Measurements from ENCODE around the gene ARHGEF10L.

Gene ARHGEF10L

DNA sequence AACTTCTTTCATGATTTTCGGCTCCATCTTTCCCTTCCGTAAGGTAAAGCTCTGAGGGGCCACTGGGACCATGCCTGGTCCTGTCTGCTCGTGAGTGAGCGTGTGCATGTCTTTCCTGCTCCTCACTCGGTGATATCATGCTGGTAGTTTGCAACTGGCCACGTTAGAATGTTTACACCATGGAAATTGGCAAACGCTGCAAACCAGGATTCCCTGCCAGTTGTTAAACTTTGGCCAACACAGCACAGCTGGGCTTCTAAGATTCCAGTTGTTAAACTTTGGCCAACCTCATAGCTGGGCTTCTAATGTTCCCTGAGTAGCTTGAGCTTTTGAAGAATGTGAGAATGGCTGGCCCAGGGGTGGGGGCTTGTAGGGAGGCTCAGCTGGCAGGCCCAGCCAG is 147.6 kb downstream of the ARHGEF10L start:
- DNase-seq, result no peak

DNA sequence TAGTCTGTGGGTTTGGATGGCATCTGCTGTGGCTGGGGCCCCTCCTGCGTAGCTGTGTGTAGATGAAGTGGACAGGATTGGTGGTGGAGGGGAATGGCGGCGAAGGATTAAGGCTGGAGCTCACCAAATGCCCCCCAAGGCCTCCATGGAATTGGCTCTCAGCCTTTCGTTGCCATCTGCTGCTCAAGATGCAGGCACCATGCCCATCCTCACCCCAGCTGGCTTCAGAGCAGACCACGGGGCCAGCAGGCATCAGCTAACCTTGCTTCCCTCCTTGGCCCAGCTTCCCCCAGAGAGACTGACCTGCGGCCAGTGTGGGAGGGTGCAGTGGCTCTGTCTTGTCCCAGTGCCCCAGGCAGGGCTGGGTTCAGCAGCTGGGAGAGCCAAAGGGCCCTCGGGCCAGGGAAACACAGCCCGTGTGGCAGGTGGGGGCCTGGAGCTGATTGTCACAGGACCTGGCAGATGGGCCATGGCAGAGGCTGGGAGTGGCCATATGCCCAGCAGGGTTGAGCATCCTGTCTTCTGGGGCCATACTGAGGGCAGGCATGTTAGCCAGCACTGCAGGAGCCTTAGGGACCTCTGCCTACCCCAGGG is 148.8 kb downstream of the ARHGEF10L start:
- no peak for DNase-seq

DNA sequence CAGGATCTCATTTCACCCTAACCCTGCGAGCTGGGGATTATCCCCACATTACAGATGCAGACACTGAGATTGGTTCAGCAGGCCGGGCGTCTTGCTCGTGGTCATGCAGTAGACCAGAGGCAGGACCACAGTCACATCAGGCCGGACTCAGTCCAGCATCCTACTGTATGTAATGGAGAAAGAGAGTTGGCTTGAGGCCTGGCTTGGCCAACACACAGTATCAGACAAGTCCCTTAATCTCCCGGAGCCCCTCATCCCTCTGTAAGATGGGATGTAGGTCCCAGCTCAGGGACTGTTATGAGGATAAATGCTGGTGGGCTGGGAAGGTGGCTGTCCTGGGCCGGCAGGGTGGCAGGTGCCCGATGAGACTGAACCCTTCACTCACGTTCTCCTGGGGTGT is 149.5 kb downstream of the ARHGEF10L start:
- DNase-seq, result no peak

GRCh38 chr1:17690906-17691634 is 151.6 kb downstream of the ARHGEF10L start:
- DNase-seq, result no peak

DNA sequence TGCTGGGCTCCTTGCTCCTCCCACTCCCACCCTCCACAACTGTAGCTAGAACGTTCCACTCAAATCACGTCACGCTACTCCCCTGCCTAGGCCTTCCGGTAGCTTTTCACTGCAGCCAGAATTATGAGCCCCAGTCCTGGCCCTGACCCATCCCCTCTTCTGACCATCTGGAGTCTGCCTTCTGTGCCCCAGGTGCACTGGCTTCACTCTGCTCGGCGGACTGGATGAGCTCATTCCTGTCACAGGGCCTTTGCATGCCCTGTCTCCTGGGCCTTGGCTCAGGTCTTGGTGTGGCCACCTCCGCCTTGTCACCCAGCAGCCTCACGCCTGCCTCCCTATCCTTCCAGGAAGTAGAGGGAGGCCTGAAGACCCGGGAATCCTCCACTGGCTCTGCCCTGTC is 153.1 kb downstream of the ARHGEF10L start:
- no peak for DNase-seq

DNA sequence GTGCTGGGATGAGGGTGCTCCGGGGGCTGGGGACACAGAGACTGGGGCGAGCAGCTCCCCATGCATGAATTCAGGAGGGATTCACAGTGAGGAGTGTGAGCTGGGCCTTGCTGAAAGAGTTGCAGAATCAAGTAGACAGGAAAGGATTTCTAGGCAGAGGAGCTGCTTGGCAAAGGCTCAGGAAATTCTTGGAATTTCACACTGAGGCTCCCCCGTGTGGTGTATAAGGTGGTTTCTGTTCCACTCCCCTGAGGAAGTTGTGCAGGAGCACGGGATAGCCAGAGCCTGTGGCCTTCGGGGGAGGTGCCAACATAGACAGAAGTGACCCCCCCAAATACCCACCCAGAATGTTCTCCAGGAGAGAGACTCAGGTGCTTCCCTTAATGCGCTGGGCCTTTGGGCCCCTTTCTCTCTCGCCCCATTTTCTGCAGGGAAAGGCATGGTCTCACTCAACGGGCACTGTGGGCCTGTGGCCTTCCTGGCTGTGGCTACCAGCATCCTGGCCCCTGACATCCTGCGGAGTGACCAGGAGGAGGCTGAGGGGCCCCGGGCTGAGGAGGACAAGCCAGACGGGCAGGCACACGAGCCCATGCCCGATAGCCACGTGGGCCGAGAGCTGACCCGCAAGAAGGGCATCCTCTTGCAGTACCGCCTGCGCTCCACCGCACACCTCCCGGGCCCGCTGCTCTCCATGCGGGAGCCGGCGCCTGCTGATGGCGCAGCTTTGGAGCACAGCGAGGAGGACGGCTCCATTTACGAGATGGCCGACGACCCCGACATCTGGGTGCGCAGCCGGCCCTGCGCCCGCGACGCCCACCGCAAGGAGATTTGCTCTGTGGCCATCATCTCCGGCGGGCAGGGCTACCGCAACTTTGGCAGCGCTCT is 157.2 kb downstream of the ARHGEF10L start:
- DNase-seq, result no peak

- no peak for DNase-seq
Observed at GRCh38 chr1:17697458-17697857, 158.0 kb downstream of the ARHGEF10L start.

DNA sequence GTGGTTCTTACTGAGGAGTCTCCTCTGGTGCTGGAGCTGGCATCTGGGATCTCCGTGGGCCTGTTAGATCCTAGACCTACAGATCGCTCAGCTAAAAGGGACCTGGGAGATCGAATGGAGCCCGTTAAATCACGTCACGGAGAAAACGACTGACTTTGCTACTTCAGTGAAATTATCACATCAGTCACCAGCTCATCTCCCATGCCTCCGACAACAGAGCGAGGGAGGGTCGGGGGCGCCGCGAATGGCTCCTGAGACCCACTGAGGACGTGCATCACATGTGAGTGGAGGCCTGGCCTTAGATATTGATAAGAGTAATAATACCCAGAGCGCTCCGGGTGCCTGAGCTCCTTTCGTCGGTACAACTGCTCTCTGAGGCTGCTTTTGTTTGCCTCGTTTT is 160.1 kb downstream of the ARHGEF10L start:
- DNase-seq, result no peak

DNA sequence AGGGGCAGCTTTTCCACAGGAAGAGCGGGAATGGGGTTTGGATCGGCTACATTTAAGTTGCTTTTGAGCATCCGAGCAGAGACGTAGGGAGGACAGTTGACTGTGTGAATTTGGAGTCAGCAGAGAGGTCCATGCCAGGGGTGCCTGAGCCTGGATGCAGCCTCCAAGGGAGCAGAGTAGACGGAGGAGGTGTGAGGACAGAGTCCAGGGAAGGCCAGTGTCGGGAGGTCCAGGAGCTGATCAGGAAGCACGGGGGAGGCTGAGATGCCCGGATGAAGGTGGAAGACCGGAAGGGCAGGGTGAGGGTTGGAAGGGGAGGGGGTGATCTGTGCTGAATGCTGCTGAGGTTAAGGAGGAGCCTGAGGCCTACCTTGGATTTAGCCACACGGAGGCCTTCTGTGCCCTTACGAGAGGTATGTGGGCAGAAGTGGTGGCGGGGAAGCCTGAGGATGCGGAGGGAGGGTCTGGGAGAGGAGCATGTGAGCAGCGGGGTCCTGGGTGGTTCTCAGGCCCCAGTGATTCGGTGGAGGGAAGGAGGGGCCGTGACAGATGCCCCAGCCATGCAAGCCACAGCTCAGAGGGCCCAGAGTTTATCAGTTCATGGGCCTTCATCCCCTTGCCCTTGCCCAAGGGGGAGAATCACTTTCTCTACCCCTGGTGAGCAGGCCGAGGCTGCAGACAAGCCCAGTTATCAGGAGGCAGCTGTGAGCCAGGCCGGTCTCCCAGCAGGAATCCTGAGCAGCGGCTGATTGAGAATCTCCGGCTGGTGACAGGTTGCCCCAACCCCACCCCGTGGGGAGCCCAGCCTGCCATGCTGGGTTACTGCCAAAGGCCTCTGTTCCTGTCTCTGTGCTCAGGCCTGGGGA is 161.7 kb downstream of the ARHGEF10L start:
- no peak for DNase-seq

DNA sequence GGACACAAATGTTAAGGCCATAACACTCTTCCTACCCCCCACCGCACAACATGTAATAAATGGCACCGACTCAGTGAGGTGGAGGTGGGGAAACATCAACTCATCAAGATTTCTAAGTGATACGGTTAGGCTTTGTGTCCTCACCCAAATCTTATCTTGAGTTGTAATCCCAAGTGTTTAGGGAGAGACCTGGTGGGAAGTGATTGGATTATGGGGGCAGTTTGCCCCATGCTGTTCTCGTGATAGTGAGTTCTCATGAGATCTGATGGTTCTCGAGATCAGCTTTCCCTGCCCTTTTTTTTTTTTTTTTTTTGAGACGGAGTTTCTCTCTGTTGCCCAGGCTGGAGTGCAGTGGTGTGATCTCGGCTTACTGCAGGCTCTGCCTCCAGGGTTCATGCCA is 164.7 kb downstream of the ARHGEF10L start:
- DNase-seq, result no peak

- no peak for DNase-seq
Observed at GRCh38 chr1:17706445-17706844, 166.9 kb downstream of the ARHGEF10L start.

- no peak for DNase-seq
Observed at GRCh38 chr1:17709981-17710380, 170.5 kb downstream of the ARHGEF10L start.

GRCh38 chr1:17710889-17711576 is 171.5 kb downstream of the ARHGEF10L start:
- DNase-seq, result no peak

- no peak for DNase-seq
Observed at GRCh38 chr1:17711577-17711910, 172.0 kb downstream of the ARHGEF10L start.

GRCh38 chr1:17711941-17712340 is 172.4 kb downstream of the ARHGEF10L start:
- DNase-seq, result no peak

- DNase-seq, result no peak
Observed at GRCh38 chr1:17713993-17714392, 174.5 kb downstream of the ARHGEF10L start.

DNA sequence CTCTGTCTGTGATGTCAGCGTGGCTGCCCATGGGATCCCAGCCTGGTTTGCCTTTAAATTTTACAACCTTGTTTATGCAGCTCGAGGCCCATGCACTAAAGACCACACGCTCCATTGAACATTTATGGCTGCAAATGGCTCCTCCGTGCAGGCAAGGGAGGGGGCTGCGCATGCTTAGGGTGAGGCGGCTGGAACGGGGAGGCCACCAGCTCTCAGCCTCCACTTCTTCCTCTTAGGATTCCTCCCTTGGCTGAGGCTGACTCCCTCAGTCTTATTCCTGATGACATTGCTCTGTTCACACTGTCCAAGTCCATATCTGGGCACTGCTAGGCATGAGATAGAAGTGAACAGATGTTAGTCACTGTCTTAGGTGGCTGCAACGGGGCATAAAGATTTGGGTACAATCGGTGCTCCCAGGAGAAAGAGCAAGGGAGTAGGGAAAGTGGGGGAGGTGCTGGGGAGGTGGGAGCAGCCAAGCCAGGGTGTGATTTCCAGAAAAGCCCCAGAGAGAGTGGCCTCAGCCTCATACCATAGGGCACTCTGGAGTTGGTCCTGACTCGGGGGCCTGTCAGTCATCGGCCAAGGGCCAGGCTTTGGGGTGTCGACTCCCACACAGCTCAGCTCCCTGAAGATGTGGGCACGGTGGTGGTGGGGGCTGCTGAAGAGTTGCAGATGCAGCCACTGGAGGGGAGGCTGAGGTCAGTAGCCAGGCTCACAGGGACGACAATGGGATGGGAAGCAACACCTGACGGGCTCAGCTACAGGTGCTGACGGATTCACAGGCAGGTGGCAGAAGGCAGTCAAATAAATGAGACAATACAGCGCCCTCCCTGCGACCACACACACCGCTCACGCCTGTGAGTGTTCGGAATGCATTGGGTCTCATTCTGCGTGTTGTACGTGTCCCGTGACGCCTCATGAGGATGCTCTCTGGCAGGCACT is 178.4 kb downstream of the ARHGEF10L start:
- peak; percentile 81 to 88 for DNase-seq

DNA sequence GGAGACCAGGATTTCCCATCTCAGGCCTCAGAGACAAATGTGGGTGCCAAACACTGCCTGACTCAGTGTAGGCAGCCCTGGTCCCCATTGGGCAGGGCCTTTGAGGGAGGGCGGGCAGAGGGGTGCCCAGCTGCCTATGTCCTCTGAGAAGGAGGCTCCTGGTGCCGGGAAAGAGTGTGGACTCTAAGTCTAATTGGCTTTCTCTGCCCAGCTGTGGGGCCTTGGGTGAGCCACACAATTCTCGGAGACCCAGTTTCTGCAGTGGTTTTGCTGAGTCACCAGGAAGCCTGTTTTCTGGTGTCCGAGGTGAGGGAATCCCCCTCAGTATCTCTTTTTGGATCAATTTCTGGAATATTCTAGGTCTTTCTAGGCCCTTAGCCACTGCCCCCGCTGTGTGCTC is 180.4 kb downstream of the ARHGEF10L start:
- DNase-seq, result no peak

- DNase-seq, result no peak
Observed at GRCh38 chr1:17721444-17721843, 181.9 kb downstream of the ARHGEF10L start.

DNA sequence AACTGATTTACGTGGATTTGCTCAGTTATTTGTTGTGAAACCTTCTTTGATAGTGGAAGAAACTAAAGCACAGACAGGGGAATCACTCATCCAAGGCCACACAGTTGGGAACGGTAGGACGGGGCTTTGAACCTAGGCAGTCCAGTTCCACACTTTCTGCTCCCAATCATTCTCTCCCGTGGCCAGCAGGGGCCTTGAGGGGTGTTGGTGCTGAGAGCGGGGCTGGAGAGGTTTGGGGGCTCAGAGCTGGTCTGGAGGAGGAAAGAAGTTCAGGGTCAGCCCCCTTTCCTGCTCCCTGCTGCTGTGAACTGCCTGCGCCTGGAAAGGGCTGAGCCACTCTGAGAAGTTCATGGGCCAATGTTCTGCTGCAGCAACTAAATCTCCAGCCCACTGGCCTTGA is 184.2 kb downstream of the ARHGEF10L start:
- DNase-seq, result no peak

DNA sequence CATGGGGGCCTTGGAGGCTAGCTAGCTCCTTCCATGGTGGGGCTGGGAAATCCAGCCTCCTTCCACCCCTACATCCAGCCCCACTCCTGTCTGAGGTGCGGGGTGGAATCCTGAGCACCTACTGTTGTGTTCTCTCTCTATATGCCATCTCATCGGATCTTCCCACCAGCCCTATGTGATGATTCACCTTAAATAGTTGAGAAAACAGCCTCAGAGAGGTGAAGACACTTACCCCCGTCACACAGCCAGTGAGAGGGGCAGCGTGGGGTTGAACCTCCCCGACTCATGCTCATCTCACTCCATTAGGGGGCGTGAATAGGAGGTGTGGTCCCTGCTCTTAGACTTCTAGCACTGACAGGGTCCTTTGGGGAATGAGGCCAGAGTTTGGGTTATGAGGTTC is 184.7 kb downstream of the ARHGEF10L start:
- no peak for DNase-seq

Data from NCI-H187 (cell line).